GM19023 (cell line): ENCODE results near the gene SLC7A8.

Experiments used
- ATAC-seq: cut with Tn5 transposase; IDR thresholded peaks from one replicate; pipeline ENCODE4 v1.9.1; 2021; ENCODE audit warnings: mild to moderate bottlenecking, moderate library complexity; ENCODE audit not compliant: unreplicated experiment

SLC7A8 gene

GRCh38 chr14:23132970-23133369, 50.5 kb downstream of the SLC7A8 start:
- ATAC-seq = no peak

- ATAC-seq = no peak
Measured at GRCh38 chr14:23131482-23131881, 52.0 kb downstream of the SLC7A8 start.

- ATAC-seq = no peak
Measured at GRCh38 chr14:23130871-23131270, 52.6 kb downstream of the SLC7A8 start.

- no peak for ATAC-seq
Measured at GRCh38 chr14:23129759-23130316, 53.6 kb downstream of the SLC7A8 start.

- no peak for ATAC-seq
Measured at GRCh38 chr14:23128969-23129758, 54.3 kb downstream of the SLC7A8 start.

- ATAC-seq = no peak
Measured at GRCh38 chr14:23127861-23128260, 55.6 kb downstream of the SLC7A8 start.

GRCh38 chr14:23126548-23127278, 56.7 kb downstream of the SLC7A8 start:
- ATAC-seq = no peak

GRCh38 chr14:23125933-23126524, 57.4 kb downstream of the SLC7A8 start:
- no peak for ATAC-seq

- no peak for ATAC-seq
Measured at GRCh38 chr14:23125011-23125410, 58.4 kb downstream of the SLC7A8 start.

GRCh38 chr14:23124337-23124954, 59.0 kb downstream of the SLC7A8 start:
- ATAC-seq = no peak

GRCh38 chr14:23123419-23123818, 60.0 kb downstream of the SLC7A8 start:
- no peak for ATAC-seq

GRCh38 chr14:23122086-23122485, 61.4 kb downstream of the SLC7A8 start:
- ATAC-seq = no peak

- no peak for ATAC-seq
Measured at GRCh38 chr14:23121361-23121771, 62.1 kb downstream of the SLC7A8 start.

GRCh38 chr14:23120541-23121251, 62.8 kb downstream of the SLC7A8 start:
- ATAC-seq = peak; percentile 81

GRCh38 chr14:23119363-23120327, 63.8 kb downstream of the SLC7A8 start:
- ATAC-seq = no peak

- no peak for ATAC-seq
Measured at GRCh38 chr14:23118506-23119362, 64.7 kb downstream of the SLC7A8 start, which contains the start of gene CEBPE. CEBPE (minus strand) TSS chr14:23119255; CDS start chr14:23119091, 164 bp downstream.

- no peak for ATAC-seq
Measured at GRCh38 chr14:23117371-23118020, 66.0 kb downstream of the SLC7A8 start.

- no peak for ATAC-seq
Measured at GRCh38 chr14:23115918-23116317, 67.5 kb downstream of the SLC7A8 start.
